SIG-M5 (cell line): Measurements from ENCODE around the gene SYT1.
A peak's percentile ranks its signal among the peaks of the same experiment; 100 is the strongest.

Experiments used
- DNase-seq: peaks from one replicate; lab custom pipeline; 2025; lab: John Stamatoyannopoulos, UW

The SYT1 gene

GRCh38 chr12:79057540-79057939, 193.0 kb downstream of the SYT1 start:
- no peak for DNase-seq

- DNase-seq = no peak
Observed at GRCh38 chr12:79058342-79058741, 193.8 kb downstream of the SYT1 start.

GRCh38 chr12:79059557-79059956, 195.0 kb downstream of the SYT1 start:
- no peak for DNase-seq

- no peak for DNase-seq
Observed at GRCh38 chr12:79063258-79063657, 198.7 kb downstream of the SYT1 start.

- DNase-seq = no peak
Observed at GRCh38 chr12:79067977-79068376, 203.4 kb downstream of the SYT1 start.

GRCh38 chr12:79069009-79069408, 204.4 kb downstream of the SYT1 start:
- DNase-seq = no peak

DNA sequence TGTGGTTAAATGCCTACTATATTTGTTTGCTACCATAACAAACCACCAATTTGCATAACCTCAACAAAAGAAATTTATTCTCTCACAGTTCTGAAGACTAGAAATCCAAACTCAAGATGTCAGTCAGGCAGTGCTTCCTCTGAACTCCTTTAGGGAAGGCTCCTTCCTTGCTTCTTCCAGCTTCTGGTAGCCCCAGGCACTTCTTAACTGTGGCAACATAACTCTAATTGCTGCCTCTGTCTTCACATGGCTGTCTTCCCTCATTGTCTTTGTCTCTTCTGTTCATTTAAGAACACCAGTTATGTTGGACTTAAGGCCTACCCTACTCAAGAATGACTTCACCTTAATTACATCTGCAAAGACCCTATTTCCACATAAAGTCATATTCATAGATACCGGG, 206.9 kb downstream of the SYT1 start:
- DNase-seq = no peak

- DNase-seq = no peak
Observed at GRCh38 chr12:79073506-79073905, 208.9 kb downstream of the SYT1 start.

DNA sequence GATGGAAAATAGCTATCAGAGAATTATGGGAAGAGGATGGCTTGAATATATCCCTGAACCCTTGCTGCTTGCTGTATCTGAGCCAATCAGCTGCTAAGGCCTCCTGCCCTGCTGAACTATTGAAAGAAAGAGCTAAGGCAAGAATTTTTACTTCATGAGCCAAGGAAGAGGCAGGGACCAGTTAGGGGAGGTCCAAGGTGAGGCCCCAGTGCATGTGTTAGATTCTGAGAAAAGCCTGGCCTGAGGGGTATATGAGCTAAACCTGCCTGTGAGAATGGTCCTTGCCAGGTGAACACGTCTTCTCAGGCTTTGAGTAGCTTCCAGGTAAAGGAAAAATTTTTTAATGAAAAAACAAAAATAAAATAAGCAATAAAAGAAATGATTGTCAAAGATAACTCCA, 218.0 kb downstream of the SYT1 start:
- DNase-seq = no peak

GRCh38 chr12:79083181-79083580, 218.6 kb downstream of the SYT1 start:
- DNase-seq = no peak

- DNase-seq = no peak
Observed at GRCh38 chr12:79085106-79085682, 220.6 kb downstream of the SYT1 start.

- DNase-seq = no peak
Observed at GRCh38 chr12:79086541-79087296, 222.1 kb downstream of the SYT1 start.

DNA sequence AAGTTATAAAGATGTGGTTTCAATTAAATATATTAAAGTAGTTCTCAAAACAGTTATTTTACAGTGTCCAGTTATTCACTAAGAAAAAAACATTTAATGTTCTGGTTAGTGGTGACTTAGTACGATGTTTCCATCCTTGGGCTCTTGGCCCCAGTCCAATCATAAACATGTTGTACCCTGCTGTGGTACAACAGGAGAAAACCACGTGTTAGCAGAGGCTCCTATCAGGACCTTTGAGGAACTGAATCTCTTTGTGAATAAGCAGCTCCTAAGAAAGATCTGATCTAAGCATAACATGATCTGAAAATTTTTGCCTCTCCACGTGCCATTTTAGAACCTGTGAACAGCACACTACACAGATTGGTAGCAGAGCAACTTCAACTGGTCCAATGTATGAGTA, 234.0 kb downstream of the SYT1 start:
- DNase-seq = no peak

- DNase-seq = no peak
Observed at GRCh38 chr12:79108962-79109361, 244.4 kb downstream of the SYT1 start.

GRCh38 chr12:79114896-79115295, 250.3 kb downstream of the SYT1 start:
- no peak for DNase-seq

GRCh38 chr12:79115743-79116142, 251.2 kb downstream of the SYT1 start:
- no peak for DNase-seq

- DNase-seq = no peak
Observed at GRCh38 chr12:79119796-79120195, 255.2 kb downstream of the SYT1 start.

GRCh38 chr12:79121486-79121885, 256.9 kb downstream of the SYT1 start:
- no peak for DNase-seq

DNA sequence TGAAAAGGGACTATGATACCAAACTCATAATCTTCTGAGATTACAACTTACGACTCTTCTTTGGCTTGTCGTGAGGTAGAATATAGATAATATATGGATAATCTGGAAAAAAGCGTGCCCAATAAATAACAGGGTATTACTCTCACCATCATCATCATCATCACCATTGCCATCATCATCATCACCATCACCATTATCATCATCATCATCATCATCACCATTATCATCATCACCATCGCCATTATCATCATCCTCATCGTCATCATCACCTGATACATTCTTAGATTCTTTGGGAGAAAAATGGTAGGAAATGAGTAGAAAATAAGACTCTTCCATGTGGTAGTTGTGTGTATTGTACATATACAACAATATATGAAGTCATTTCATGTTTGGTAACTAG, 259.8 kb downstream of the SYT1 start:
- no peak for DNase-seq

DNA sequence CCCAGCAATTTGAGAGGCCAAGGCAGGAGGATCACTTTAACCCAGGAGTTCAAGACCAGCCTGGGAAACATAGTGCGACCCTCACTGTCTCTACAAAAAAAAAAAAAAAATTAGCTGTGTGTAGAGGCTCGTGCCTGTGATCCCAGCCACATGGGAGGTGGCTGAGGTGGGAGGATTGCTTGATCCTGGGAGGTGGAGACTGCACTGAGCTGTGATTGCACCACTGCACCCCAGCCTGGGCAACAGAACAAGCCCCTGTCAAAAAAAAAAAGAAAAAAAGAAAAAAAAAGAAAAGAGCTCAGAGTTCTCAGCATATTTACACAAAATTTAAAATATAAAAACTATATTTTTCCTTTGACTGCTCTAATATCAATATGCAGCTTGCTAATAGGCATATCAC, 260.8 kb downstream of the SYT1 start:
- no peak for DNase-seq

- peak; percentile 9 for DNase-seq
Observed at GRCh38 chr12:79127271-79127751, 262.7 kb downstream of the SYT1 start.

GRCh38 chr12:79128956-79129355, 264.4 kb downstream of the SYT1 start:
- DNase-seq = no peak

DNA sequence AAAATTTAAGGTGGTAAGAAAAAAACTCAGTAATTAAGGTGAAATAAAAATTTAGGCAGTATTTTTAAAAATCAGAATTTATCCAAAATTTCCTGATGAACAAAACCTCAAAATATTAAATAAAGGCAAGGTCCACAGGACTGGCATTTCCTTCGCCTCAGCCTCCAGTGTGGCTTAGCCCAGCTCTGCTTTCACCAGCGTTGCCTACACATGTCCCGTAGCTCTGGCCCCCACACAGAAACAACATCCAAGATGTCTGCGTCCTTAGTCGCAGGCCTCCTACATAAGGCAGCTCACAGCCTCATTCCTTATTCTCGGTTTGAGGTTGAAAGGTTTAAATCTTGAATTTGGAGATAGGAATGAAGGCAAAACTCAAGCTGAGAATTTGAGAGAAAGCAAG, 274.3 kb downstream of the SYT1 start:
- no peak for DNase-seq

- no peak for DNase-seq
Observed at GRCh38 chr12:79140711-79141110, 276.1 kb downstream of the SYT1 start.
